Measurements from ENCODE around the gene CHAC2.

Gene CHAC2

DNA sequence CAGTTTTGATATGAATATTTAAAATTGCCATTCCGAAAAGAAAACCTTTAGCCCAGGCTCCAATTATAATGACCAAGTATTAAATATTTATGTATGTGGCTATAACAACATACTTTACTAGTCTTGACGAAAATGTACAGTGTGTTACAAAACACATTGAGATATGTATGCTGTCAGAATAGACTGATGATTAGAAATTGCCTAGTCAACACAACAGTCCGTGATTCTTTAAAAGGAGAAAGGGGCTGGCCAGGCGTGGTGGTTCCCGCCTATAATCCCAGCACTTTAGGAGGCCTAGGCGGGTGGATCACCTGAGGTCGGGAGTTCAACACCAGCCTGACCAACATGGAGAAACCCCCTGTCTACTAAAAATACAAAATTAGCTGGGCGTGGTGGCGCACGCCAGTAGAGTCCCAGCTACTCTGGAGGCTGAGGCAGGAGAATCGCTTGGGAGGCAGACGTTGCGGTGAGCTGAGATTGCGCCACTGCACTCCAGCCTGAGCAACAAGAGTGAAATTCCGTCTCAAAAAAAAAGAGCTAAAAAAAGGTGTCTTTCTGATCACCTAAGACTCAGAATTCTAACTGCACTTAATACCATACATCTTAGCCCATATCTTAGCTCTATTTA lies 1.8 kb downstream of the CHAC2 start:
- no peak for DNase-seq (ENCODE audit: low read depth, low spot score)
- H3K4me3 ChIP-seq (ENCODE audit: low read length), result no peak overlapping the region

DNA sequence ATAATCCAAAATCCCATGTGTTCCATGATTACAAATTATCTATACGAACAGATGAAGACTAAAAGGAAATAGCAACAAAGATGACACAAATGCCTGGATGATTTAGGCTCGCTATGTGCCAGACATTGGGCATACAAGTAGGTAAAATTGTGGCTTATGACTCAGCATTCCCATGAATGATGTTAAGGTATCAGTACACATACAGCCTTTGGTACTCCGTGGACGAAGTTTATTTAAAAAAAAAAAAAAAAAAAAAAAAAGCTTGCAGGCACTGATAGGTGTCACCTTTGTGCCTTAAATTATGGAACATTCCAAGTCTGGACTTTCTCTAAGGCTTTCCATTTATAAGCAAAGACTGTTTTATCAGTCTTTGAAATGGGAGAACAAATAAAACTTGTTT lies 2.7 kb downstream of the CHAC2 start:
- no peak overlapping the region for H3K4me3 ChIP-seq (ENCODE audit: low read length)
- DNase-seq (ENCODE audit: low read depth, low spot score), result no peak

DNA sequence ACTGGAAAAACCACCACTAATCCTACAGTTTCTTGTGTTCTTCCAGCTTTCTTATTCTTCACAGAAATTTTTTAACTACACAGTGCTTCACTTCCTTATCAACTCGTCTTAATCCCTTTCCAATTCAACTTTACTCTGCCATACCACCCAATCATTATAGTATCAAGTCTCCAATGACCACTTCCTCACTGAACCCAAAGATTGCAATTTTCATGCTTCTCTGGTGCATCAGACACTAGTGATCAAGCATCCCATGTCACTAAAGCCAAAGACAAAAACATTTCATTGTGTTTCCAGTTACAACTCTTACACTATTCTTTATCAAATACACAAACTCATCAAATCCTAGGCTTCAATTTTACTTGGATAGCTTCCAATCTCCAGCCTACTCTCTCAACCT lies 9.5 kb downstream of the CHAC2 start:
- H3K4me3 ChIP-seq (ENCODE audit: low read length), result no peak overlapping the region
- DNase-seq (ENCODE audit: low read depth, low spot score), result no peak

DNA sequence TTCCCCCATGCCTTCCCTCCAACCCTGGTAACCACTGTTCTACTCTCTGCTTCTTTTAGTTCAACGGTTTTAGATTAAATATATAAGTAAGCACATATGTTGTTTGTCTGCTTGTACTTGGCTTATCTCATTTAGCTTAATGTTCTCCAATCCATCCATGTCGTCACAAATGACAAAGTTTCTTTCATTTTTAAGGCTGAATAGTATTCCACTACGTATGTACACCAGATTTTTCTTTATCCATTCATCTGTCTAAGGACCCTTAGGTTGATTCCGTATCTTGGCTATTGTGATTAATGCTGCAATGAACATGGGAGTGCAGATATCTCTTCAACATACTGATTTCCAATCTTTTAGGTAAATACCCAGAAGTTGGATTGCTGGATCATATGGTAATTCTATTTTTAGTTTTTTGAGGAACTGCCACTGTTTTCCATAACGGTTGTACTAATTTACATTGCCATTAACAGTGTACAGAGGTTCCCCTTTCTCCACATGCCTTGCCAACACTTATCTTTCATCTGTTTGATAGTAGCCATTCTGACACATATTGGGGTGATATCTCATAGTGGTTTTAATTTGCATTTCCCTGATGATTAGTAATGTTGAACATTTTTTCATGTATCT lies 11.0 kb downstream of the CHAC2 start:
- H3K4me3 ChIP-seq (ENCODE audit: low read length), result no peak overlapping the region
- no peak for DNase-seq (ENCODE audit: low read depth, low spot score)

DNA sequence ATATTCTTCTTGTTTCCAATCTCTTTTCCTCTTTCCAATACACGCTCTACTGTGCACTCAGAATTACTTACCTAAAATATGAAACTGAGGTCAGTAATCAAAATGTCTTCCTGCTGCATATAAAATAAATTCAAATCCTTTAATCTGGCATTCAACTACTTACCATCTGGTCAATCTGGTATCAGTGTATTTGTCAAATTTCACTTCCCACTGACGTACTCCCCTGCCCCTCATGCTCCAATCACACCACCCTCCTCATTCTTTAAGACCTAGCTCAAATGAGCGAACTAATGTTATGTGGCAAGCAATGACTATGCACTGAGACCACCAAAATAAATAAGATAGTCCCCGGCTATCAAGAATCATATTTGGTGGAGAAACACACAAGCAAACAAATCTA lies 12.5 kb downstream of the CHAC2 start:
- no peak overlapping the region for H3K4me3 ChIP-seq (ENCODE audit: low read length)
- DNase-seq (ENCODE audit: low read depth, low spot score), result no peak

DNA sequence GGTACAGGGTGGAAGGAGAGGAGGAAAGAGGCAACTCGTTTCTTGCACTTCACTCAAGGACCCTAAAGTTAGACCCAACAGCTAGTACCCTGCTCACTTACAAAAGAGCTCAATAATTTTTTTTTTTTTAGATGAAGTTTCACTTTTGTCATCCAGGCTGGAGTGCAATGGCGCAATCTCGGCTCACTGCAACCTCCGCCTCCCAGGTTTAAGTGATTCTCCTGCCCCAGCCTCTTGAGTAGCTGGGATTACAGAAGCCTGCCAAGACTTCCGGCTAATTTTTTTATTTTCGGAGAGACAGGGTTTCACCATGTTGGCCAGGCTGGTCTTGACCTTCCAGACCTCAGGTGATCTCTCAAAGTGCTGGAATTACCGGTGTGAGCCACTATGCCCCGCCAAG lies 15.1 kb downstream of the CHAC2 start:
- DNase-seq (ENCODE audit: low read depth, low spot score), result no peak
- H3K4me3 ChIP-seq (ENCODE audit: low read length), result no peak overlapping the region

DNA sequence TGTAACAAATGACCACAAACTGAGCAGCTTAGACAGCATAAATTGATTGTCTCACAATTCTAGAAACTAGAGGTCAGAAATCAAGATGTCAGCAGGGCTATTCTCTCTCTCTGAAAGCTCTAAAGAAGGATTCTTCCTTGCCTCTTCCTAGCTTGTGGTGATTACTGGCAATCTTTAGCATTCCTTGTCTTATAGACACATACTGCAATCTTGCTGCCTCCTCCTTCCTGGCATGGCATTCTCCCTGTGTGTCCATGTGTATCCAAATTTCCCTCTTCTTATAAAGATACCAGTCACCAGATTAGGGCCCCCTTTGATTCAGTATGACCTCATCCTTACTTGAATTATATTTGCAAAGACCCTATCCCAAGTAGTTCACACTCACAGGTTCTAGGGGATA lies 16.8 kb downstream of the CHAC2 start:
- no peak overlapping the region for H3K4me3 ChIP-seq (ENCODE audit: low read length)
- no peak for DNase-seq (ENCODE audit: low read depth, low spot score)

DNA sequence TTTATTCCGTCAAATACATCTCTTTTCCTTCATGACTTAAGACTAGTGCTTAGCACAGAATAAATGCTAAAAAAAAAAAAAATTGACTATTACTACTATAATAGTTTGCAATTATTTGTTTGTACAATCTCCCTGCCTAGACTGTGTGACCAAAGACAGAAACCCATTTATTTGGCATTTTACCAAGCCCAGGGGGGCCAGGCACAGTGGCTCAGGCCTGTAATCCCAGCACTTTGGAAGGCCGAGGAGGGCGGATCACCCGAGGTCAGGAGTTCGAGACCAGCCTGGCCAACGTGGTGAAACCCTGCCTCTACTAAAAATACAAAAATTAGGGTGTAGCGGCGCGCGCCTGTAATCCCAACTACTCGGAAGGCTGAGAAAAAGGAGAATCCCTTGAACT lies 17.8 kb downstream of the CHAC2 start:
- H3K4me3 ChIP-seq (ENCODE audit: low read length), result peak overlapping the region; percentile 94
- DNase-seq (ENCODE audit: low read depth, low spot score), result no peak

DNA sequence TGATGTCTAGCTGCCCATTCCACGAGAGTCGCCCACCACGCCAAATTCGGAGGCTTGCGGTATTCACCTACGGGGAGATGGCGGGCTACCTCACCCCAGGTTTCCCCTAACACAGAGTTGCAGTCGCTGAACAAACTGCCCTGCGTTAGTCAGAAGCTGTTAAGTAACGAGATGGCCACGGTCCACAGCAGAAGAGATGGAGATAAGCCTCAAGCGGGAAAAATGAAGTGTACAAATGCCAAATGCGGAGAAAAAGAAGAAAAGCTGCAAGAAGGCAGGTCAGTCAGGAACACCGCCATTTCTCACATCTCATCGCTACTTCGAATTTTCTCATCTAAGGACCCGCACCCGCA lies 18.7 kb downstream of the CHAC2 start:
- no peak for DNase-seq (ENCODE audit: low read depth, low spot score)

DNA sequence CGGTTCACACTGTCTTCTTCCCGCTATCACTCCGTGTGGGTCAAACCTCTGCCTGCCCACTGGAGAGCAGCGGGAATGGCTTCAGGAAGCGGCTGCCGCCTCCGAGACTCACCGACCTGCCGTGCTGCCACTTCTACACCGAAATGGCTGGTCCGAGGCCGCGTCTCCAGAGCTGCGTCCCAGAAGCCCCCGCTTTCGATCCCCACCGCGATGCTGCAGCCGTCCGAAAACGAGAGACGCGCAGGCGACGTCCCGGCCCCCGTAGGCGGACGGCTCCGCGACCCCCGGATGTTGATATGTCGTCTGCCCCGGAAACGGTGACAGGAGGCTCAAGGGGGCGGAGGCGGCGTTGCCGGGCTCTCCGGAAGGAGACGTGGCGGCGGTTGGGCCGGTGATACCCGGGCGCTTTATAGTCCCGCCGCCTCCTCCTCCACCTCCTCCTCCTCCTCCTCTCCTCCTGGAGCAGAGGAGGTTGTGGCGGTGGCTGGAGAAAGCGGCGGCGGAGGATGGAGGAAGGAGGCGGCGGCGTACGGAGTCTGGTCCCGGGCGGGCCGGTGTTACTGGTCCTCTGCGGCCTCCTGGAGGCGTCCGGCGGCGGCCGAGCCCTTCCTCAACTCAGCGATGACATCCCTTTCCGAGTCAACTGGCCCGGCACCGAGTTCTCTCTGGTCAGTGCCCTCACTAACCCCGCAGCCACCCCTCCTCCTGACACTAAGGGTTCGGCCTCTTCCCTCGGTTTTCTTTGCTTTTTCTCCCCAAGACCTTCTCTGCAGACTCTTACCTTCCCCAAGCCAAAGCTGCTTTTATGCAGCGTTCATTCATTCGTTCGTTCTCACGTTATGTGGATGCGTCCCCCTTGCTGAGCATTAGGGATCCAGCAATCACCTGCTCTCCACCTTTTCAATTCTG lies 19.4 kb downstream of the CHAC2 start, which contains the start of the genes ASB3 and ERLEC1:
Gene ASB3, minus strand, starts transcription at position 249 of the 909 bp plus-strand sequence. CDS start 21,381 bp downstream, outside the sequence.
Gene ERLEC1, plus strand, starts transcription at position 340 of the 909 bp plus-strand sequence. Its CDS starts 167 bp downstream, at position 507.
- peak; percentile 86 for DNase-seq (ENCODE audit: low read depth, low spot score)

More for the DNA sequence above, 18.7 kb downstream of the CHAC2 start:
- peak overlapping the region; percentile 94 for H3K4me3 ChIP-seq (ENCODE audit: low read length)

DNA sequence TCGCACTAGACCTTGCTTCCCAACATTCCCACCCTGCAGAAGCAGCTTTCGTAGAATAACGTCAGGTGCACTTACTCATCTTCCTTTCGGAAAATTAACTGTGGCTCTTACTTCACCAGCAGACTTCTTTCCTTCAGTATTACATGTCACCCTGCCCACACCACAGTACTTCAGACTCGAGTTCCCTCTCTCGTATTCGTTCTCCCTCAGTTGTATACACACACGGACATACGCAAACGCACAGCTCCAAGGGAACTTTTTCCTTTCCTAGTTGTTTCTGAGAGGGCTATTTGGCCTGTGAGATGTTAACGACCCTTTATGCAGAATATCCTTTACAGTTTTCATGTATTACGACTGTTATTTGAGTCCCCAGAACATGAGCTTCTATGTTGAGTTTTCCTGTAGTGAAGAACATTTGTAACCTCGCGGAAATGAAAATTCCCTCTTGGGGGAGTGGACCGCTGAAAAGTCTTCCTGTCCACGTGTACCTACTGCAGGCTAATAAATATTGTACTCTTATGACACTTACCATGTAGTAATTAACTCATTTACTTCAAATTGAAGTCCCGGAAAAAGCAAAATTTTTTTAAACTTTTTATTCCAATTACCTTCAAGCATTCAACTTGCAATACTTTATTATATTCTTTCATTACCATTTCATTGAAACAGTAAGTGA lies 20.1 kb downstream of the CHAC2 start:
- peak overlapping the region; percentile 94 for H3K4me3 ChIP-seq (ENCODE audit: low read length)
- DNase-seq (ENCODE audit: low read depth, low spot score), result no peak

More for the DNA sequence above, 19.4 kb downstream of the CHAC2 start, which contains the start of the genes ASB3 and ERLEC1:
- H3K4me3 ChIP-seq (ENCODE audit: low read length), result peak within 1 kb of the TSS; percentile 94

DNA sequence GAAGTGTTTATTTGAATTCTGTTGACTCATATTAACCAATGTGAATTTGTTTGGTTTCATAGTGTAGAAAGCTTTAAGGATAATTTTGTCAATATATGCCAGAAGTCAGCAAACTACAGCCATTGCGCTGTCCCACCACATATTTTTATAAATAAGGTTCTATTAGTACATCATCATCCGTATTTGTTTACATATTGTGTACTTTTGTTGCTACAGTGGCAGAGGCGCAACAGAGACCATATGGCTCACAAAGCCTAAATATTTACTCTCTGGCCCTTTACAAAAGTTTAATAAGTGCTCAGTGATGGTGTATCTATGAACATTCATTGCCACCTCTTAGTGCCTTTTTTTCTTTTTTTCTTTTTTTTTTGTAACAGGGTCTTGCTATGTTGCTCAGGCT lies 25.7 kb downstream of the CHAC2 start:
- H3K4me3 ChIP-seq (ENCODE audit: low read length), result no peak overlapping the region
- no peak for DNase-seq (ENCODE audit: low read depth, low spot score)

DNA sequence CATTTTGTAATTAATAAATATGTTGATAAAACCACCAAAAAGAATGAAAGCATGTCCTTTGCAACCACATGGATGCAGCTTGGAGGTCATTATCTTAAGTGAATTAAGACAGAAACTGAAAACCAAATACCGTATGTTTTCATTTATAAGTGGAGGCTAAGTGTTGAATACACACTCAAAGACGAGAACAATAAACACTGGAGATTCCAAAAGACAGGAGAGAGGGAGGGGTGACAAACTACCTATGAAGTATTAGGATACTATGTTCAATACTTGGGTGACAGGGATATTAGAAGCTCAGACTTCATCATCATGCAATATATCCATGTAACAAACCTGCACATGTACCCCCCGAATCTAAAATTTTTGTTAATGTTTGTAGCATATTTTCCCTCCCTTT lies 26.2 kb downstream of the CHAC2 start:
- DNase-seq (ENCODE audit: low read depth, low spot score), result no peak
- H3K4me3 ChIP-seq (ENCODE audit: low read length), result no peak overlapping the region

DNA sequence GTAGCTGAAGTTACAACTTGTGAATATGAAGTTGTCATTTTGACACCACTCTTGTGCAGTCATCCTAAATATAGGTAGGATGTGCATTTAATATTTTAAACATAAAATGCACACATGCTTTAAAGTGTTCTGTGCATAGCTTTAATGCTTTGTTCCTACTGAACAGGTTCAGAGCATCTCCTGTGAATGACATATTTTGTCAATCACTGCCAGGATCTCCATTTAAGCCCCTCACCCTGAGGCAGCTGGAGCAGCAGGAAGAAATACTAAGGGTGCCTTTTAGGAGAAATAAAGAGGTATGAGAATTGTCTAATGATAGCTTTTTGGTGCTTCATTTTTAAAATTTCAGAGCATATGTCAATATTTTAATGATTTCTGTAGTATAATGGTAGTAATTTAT lies 33.9 kb downstream of the CHAC2 start:
- H3K4me3 ChIP-seq (ENCODE audit: low read length), result no peak overlapping the region
- no peak for DNase-seq (ENCODE audit: low read depth, low spot score)

DNA sequence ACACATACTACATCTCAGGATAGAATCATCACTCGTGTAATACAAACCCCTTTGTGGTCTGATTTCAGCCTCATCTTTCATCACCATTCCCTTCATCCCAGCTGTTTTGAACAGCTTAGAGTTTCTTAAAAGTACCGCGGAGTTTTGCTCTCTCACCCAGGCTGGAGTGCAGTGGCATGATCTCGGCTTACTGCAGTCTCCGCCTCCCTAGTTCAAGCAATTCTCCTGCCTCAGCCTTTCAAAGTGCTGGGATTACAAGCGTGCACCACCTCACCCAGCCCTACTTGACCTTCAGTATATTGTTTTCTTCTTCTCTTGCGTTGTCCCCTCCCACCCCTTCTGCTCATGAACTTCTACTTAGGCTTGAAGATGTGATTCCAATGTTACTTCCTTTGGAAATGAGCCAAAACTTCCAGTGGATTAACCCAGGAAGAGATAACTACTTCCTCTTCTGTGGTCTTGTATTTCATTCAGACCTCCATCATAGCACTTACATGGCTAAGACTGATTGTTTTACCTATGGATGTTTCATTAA lies 35.1 kb downstream of the CHAC2 start:
- no peak for DNase-seq (ENCODE audit: low read depth, low spot score)
- H3K4me3 ChIP-seq (ENCODE audit: low read length), result no peak overlapping the region

DNA sequence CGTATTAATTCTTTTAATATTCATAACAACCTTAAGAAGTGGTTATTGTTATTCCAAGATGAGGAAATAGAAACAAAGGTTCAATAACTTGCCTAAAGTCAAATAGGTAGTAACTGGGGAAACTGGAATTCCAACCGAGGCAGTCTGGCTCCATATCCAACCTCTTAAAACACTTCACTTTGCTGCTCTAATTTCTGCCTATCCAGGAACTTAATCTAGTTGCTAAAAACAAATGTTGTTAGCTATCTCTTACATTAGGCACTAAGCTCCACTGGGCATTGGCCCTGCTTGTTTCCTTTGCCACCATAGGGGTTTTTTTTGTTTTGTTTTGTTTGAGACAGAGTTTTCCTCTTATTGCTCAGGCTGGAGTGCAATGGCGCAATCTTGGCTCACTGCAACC lies 44.0 kb downstream of the CHAC2 start:
- DNase-seq (ENCODE audit: low read depth, low spot score), result no peak
- H3K4me3 ChIP-seq (ENCODE audit: low read length), result no peak overlapping the region

DNA sequence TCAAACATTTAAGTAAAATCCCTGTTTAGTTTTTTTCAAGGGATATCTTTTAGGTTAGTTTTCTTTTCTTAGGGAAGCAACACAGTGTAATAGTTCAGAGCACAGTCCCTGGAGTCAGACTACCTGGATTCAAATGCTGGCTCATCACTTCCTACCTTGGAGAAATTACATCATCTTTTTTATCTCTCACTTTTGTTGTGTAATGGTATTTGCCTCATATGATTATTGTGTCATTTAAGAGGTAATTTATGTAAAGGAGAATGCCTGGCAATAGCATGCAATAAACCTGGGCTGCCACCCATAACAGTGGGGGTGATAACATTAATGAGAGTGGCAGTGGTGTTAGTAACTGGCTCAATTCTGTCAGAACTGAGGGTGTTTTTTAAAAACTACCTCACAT lies 45.5 kb downstream of the CHAC2 start:
- H3K4me3 ChIP-seq (ENCODE audit: low read length), result no peak overlapping the region
- no peak for DNase-seq (ENCODE audit: low read depth, low spot score)

DNA sequence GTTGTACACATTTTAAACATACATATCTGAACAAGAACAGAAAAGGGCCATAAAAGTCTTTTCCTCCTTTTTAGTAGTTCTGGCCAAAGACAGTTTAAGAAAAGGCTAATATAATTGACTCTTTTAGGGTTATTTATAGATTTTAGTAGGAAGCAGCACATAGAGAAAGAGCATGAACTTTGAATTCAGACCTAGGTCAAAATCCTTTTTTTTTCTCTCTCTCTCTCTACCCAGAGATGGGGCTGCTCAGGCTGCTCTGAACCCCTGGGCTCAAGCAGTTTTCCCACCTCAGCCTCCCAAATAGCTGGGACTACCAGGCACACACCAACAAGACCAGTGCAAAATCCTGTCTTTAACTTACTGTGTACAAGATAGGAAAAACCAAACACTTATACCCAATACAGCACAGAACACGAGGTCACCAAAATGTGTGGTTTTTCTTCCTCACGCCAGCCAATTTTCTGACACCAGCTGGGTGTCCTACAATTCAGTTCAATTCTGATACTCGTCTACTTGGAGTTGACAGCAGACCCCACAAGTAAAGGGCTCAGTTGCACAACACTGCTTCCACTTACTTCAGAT lies 51.3 kb downstream of the CHAC2 start:
- H3K4me3 ChIP-seq (ENCODE audit: low read length), result no peak overlapping the region
- DNase-seq (ENCODE audit: low read depth, low spot score), result no peak

DNA sequence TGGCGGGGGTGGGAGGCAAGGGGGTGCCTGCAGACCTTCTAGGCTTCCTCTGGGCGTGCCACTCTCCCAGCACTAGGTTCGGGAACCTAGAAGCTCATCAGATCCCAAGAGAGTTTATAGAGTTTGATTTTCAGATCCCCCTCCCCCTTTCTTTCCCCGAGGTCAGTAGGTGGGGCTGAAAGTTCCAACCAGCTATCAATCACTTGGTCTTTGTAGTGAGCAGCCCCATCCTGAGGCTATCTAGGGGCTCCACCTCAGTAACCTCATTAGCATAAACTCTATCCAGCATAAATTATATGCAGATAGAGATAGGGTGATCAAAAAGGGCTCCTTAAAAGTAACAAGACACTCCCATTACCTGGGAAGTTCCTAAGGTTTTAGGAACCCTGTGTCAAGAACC lies 52.0 kb downstream of the CHAC2 start:
- no peak overlapping the region for H3K4me3 ChIP-seq (ENCODE audit: low read length)
- no peak for DNase-seq (ENCODE audit: low read depth, low spot score)
